CD4-positive, alpha-beta T cell (primary cell): Measurements from ENCODE around the gene TEX29. TPM values are rescaled to one million over a fixed set of nuclear protein-coding genes. Genes with fewer than 3 reads are reported as not detected.

Experiments used
- ATAC-seq: fragments of 200-7000 bp; cut with Tn5 transposase; one replicate; pipeline ENCODE4 v1.10.0; 2022; ENCODE audit warnings: mild to moderate bottlenecking; ENCODE audit not compliant: poor library complexity
- CTCF ChIA-PET: fragments of 350-600 bp; sonication (Branson Sonifier 250); formaldehyde crosslinking; loops from one replicate; lab custom pipeline; 2021; ENCODE audit warnings: antibody characterized with exemption, inconsistent platforms; lab: Charles Lee
- POLR2A ChIA-PET: fragments of 350-600 bp; sonication (Branson Sonifier 250); formaldehyde crosslinking; loops from one replicate; lab custom pipeline; 2021; ENCODE audit warnings: antibody characterized with exemption, inconsistent platforms; lab: Charles Lee
- DNase-seq, 14 experiments: peaks; one replicate each; pipeline ENCODE4 v3.0.0-alpha.2; 2013 to 2020; ENCODE audit warnings: mixed read lengths in 2 of 14
- H3K27ac ChIP-seq, 2 donors: one replicate each; pipeline versions ENCODE4 v1.5.1 to v1.7.0; 2013; ENCODE audit warnings: low read length in 2 of 2, low read depth in 1 of 2, mild to moderate bottlenecking in 1 of 2
- H3K27me3 ChIP-seq, 2 experiments: 1 replicate in 1 of 2; 2 replicates in 1 of 2; pipeline versions ENCODE4 v1.6.1 to v1.7.0; 2013; ENCODE audit warnings: low read length in 2 of 2, control low read depth in 1 of 2, mild to moderate bottlenecking in 1 of 2, moderate library complexity in 1 of 2; ENCODE audit not compliant: insufficient read depth in 2 of 2, control insufficient read depth in 1 of 2
- H3K36me3 ChIP-seq: one replicate; pipeline ENCODE4 v1.6.1; 2013; ENCODE audit warnings: low read length, control low read depth; ENCODE audit not compliant: insufficient read depth
- H3K4me1 ChIP-seq: one replicate; pipeline ENCODE4 v1.6.1; 2013; ENCODE audit warnings: low read length, control low read depth; ENCODE audit not compliant: insufficient read depth
- H3K4me3 ChIP-seq: one replicate; pipeline ENCODE4 v1.5.1; 2013; ENCODE audit warnings: mild to moderate bottlenecking, low read length, moderate library complexity
- H3K9me3 ChIP-seq, 2 experiments: 1 replicate in 1 of 2; 2 replicates in 1 of 2; pipeline versions ENCODE4 v1.6.1 to v1.7.0; 2013; ENCODE audit warnings: low read length in 2 of 2, mild to moderate bottlenecking in 2 of 2, control low read depth in 1 of 2, moderate library complexity in 1 of 2; ENCODE audit not compliant: control insufficient read depth in 1 of 2, insufficient read depth in 1 of 2
- H3K27ac Mint-ChIP-seq: one replicate; pipeline ENCODE4 v1.8.0; 2020; ENCODE audit warnings: mixed read lengths
- H3K27me3 Mint-ChIP-seq: one replicate; pipeline ENCODE4 v1.8.0; 2021; ENCODE audit warnings: mixed read lengths
- H3K36me3 Mint-ChIP-seq: one replicate; pipeline ENCODE4 v1.8.0; 2021; ENCODE audit warnings: low read depth, mixed read lengths
- H3K4me1 Mint-ChIP-seq: one replicate; pipeline ENCODE4 v1.8.0; 2021; ENCODE audit warnings: low read depth, mixed read lengths
- H3K4me3 Mint-ChIP-seq: one replicate; pipeline ENCODE4 v1.8.0; 2020; ENCODE audit warnings: mild to moderate bottlenecking, mixed read lengths
- H3K9me3 Mint-ChIP-seq: one replicate; pipeline ENCODE4 v1.8.0; 2020; ENCODE audit warnings: mixed read lengths
- CTCF ChIP-seq: fragments of 200-600 bp; IDR thresholded peaks from one replicate; pipeline ENCODE4 v1.8.0; 2022; ENCODE audit warnings: antibody characterized with exemption, mild to moderate bottlenecking
- intact Hi-C, 2 experiments: fragments of 100-400 bp; cut with DNase I in 1 of 2; cut with micrococcal nuclease in 1 of 2; formaldehyde crosslinking; loops; one replicate each; pipeline versions ENCODE4 v1.15.1 to v1.9.0; 2023 to 2025; cut with DNase I, micrococcal nuclease
- total RNA-seq, 174 experiments: library from RNA in 2 of 174; stranded (reverse) in 2 of 174; gene quantifications; one replicate each; pipeline ENCODE4 v1.2.3 and lab custom pipeline; 2021 to 2026

Gene TEX29
- total RNA-seq, 2 experiments from 2014 or later = 0.52 to 1.0 TPM

DNA sequence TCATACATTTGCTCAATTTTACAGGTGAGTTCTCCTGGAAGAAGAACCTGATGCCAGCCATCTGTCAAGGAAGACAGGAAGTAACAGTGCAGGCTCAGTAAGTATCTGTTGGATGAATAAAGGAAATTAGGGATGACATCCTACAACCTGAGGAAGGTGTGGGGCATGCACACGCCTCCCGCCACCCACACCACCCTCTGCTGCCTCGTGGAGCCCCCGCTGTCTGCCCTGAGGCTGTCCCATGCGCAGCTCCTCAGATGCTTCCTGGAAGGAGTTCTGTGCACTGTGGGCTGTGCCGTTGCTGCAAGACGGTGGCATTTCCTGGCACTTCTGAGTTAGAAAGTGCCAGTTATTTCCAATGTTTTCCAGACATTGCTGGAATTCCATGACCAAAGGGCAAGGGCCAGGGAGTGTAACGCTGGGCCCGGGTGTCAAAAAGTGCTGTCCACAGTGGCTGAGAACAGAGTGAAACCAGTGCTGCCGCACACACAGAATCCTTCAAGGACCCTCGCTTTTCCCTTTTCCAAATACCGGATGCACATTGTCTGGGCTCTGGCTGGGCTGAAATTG, 4.2 kb upstream of the TEX29 start:
- Histone ChIP-seq H3K9me3 (peaks cover 7 to 36% of the 10 kb centered on the region in 2 experiments), H3K27me3 (no peaks in the 10 kb centered on the region), H3K27ac (no peak overlapping the region), H3K4me1 (no peaks in the 10 kb centered on the region), H3K4me3 (no peak overlapping the region), H3K36me3 (no peaks in the 10 kb centered on the region)
- peaks cover 4% of the 10 kb centered on the region for H3K9me3 Mint-ChIP-seq
- H3K4me3 Mint-ChIP-seq = no peak overlapping the region
- H3K4me1 Mint-ChIP-seq = no peaks in the 10 kb centered on the region
- TF ChIP-seq CTCF = no peak
- H3K27me3 Mint-ChIP-seq = no peaks in the 10 kb centered on the region
- ATAC-seq (no peak), DNase-seq (no peak)
- intact Hi-C loops = no loop called here
- ChIA-PET POLR2A (no interaction called here), CTCF (no interaction called here)
- no peak overlapping the region for H3K27ac Mint-ChIP-seq
- H3K36me3 Mint-ChIP-seq = peaks cover 25% of the 10 kb centered on the region

GRCh38 chr13:111317042-111317550, 3.3 kb upstream of the TEX29 start:
- peaks cover 18% of the 10 kb centered on the region for H3K36me3 Mint-ChIP-seq
- H3K27me3 ChIP-seq = no peaks in the 10 kb centered on the region
- H3K4me1 Mint-ChIP-seq = no peaks in the 10 kb centered on the region
- H3K27me3 Mint-ChIP-seq = no peaks in the 10 kb centered on the region
- H3K9me3 ChIP-seq = peaks cover 7 to 27% of the 10 kb centered on the region in 2 experiments
- H3K4me1 ChIP-seq = no peaks in the 10 kb centered on the region
- no peak for ATAC-seq
- no peak overlapping the region for H3K4me3 ChIP-seq
- H3K4me3 Mint-ChIP-seq = no peak overlapping the region
- intact Hi-C loops = no loop called here
- no peaks in the 10 kb centered on the region for H3K36me3 ChIP-seq
- TF ChIP-seq CTCF = no peak
- CTCF ChIA-PET = no interaction called here
- DNase-seq = no peak
- H3K27ac ChIP-seq = no peak overlapping the region
- peaks cover 3% of the 10 kb centered on the region for H3K9me3 Mint-ChIP-seq
- no peak overlapping the region for H3K27ac Mint-ChIP-seq
- POLR2A ChIA-PET = no interaction called here

- Mint-ChIP-seq H3K27ac (no peak overlapping the region), H3K4me3 (no peak overlapping the region), H3K27me3 (no peaks in the 10 kb centered on the region), H3K9me3 (no peaks in the 10 kb centered on the region), H3K4me1 (no peaks in the 10 kb centered on the region), H3K36me3 (peaks cover 13% of the 10 kb centered on the region)
- ChIA-PET CTCF (no interaction called here), POLR2A (no interaction called here)
- Histone ChIP-seq H3K9me3 (peaks cover 3 to 21% of the 10 kb centered on the region in 2 experiments), H3K4me3 (no peak overlapping the region), H3K4me1 (no peaks in the 10 kb centered on the region), H3K36me3 (no peaks in the 10 kb centered on the region), H3K27me3 (no peaks in the 10 kb centered on the region), H3K27ac (no peak overlapping the region)
- DNase-seq (no peak), ATAC-seq (no peak)
- no peak for TF ChIP-seq CTCF
- intact Hi-C loops = no loop called here
These were observed 2.7 kb upstream of the TEX29 start for GRCh38 chr13:111317571-111318345.
